ENCODE results near the gene ARRDC2.

- no peak for TF ChIP-seq CTCF (IDR thresholded peaks at IDR 0.05; ENCODE audit: poor library complexity)
- TF ChIP-seq EZH2 (IDR thresholded peaks at IDR 0.05; ENCODE audit: borderline replicate concordance) = no peak
- TF ChIP-seq EZH2phosphoT487 (IDR thresholded peaks at IDR 0.05; ENCODE audit: low read depth, severe bottlenecking, unreplicated experiment) = no peak
Observed at GRCh38 chr19:17977488-17977887, 30.5 kb upstream of the ARRDC2 start.
